ENCODE results near the gene MAP3K13.

GRCh38 chr3:185320949-185321348, 42.0 kb upstream of the MAP3K13 start:
- TF ChIP-seq, protein P1, sequence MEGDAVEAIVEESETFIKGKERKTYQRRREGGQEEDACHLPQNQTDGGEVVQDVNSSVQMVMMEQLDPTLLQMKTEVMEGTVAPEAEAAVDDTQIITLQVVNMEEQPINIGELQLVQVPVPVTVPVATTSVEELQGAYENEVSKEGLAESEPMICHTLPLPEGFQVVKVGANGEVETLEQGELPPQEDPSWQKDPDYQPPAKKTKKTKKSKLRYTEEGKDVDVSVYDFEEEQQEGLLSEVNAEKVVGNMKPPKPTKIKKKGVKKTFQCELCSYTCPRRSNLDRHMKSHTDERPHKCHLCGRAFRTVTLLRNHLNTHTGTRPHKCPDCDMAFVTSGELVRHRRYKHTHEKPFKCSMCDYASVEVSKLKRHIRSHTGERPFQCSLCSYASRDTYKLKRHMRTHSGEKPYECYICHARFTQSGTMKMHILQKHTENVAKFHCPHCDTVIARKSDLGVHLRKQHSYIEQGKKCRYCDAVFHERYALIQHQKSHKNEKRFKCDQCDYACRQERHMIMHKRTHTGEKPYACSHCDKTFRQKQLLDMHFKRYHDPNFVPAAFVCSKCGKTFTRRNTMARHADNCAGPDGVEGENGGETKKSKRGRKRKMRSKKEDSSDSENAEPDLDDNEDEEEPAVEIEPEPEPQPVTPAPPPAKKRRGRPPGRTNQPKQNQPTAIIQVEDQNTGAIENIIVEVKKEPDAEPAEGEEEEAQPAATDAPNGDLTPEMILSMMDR (IDR thresholded peaks at IDR 0.05) = no peak
- TF ChIP-seq POLR2A (IDR thresholded peaks at IDR 0.05) = no peak
- TF ChIP-seq POLR2AphosphoS5 (IDR thresholded peaks at IDR 0.05) = no peak
- no peak for TF ChIP-seq EP300 (IDR thresholded peaks at IDR 0.05)

Measured in sigmoid colon (tissue), 4 donors.